ENCODE measurements around the gene GRK2. TPM values are rescaled to one million over a fixed set of nuclear protein-coding genes. Genes with fewer than 3 reads are reported as not detected.

The GRK2 gene
- total and polyA plus RNA-seq, 9 of the 15 experiments (the other 6 are each of a cell fraction or from before 2014, with no cell fraction given), result 0.24 to 95.8 (median 56.5) TPM

DNA sequence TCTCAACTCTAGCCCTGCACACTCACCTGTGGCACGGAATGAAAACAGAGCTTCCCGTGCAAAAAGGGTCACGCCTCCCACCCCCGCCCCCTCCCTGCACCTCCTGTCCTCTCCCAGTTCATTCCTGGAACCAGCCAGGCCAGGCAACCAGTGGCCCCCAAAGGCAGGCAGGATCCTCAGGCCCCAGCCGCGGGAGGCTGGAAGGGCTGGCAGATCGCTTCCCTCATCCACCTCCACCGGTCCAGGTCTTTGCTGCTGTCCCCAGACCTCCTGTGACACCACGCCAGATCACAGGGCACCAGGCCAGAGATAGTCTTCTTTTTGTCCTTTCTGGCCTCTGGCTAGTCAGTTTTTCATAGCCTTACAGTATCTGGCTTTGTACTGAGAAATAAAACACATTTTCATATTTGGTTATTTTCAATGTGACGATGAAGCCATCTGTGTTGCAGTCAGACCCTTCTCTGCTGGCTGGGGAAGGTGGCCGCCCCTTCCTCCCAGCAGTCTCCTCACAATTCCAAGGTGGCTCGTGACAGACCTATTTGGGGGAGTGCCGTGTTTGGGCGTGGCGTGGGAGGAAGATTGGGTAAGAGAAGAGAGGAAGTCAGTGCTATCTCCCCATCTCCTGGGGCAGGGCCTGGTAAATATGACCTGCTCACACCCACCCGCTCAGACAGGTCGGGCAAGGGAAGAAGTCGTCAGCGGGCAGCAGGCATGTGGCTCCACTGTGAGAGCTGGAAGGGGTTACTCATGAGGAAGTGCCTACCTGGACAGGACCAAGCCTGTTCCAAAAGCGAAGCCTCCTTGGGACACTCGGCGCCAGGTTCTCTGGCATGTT lies 46.1 kb downstream of the GRK2 start (continued):
- TF ChIP-seq, protein P1, sequence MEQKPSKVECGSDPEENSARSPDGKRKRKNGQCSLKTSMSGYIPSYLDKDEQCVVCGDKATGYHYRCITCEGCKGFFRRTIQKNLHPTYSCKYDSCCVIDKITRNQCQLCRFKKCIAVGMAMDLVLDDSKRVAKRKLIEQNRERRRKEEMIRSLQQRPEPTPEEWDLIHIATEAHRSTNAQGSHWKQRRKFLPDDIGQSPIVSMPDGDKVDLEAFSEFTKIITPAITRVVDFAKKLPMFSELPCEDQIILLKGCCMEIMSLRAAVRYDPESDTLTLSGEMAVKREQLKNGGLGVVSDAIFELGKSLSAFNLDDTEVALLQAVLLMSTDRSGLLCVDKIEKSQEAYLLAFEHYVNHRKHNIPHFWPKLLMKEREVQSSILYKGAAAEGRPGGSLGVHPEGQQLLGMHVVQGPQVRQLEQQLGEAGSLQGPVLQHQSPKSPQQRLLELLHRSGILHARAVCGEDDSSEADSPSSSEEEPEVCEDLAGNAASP (IDR thresholded peaks at IDR 0.05), result no peak
- TF ChIP-seq SMARCB1 (IDR thresholded peaks at IDR 0.05; ENCODE audit: insufficient read length, low read depth) (no peak), ZKSCAN3 (CRISPR knock-in tag; IDR thresholded peaks at IDR 0.05) (no peak), ARHGAP35 (IDR thresholded peaks at IDR 0.05; ENCODE audit: partially characterized antibody) (no peak), OTX1 (CRISPR knock-in tag; IDR thresholded peaks at IDR 0.05) (no peak), ZNF124 (CRISPR knock-in tag; IDR thresholded peaks at IDR 0.05) (no peak), ADNP (tag; IDR thresholded peaks at IDR 0.05) (no peak), ZNF282 (CRISPR knock-in tag; IDR thresholded peaks at IDR 0.05) (no peak), CHD2 (IDR thresholded peaks at IDR 0.05; ENCODE audit: low read depth, low read length) (no peak), ETV1 (tag; conservative IDR thresholded peaks at IDR 0.05; ENCODE audit: low read depth) (peak; percentile 90), EWSR1 (IDR thresholded peaks at IDR 0.05; ENCODE audit: borderline replicate concordance, low read depth, partially characterized antibody) (no peak), E2F6 (IDR thresholded peaks at IDR 0.05; ENCODE audit: borderline replicate concordance in 1 of 2, extremely low read depth in 1 of 2, insufficient read depth in 1 of 2, insufficient read length in 1 of 2, low read depth in 1 of 2, low read length in 1 of 2, poor library complexity in 1 of 2, severe bottlenecking in 1 of 2) (no peak), ERF (CRISPR knock-in tag; IDR thresholded peaks at IDR 0.05) (no peak), KLF1 (tag; IDR thresholded peaks at IDR 0.05) (peak; percentile 70; the same call in 1 of the 2 replicates), DACH1 (IDR thresholded peaks at IDR 0.05; ENCODE audit: partially characterized antibody) (no peak), POLR3A (IDR thresholded peaks at IDR 0.05; ENCODE audit: borderline replicate concordance, extremely low read depth, insufficient read depth, insufficient read length) (no peak), BRD9 (IDR thresholded peaks at IDR 0.05; ENCODE audit: low read depth, partially characterized antibody) (no peak), FUS (optimal IDR thresholded peaks at IDR 0.05; ENCODE audit: low read depth, low read length) (no peak), CCAR2 (IDR thresholded peaks at IDR 0.05; ENCODE audit: low read depth, low read length) (no peak), ARID1B (IDR thresholded peaks at IDR 0.05) (peak; percentile 86), NR2C2 (CRISPR knock-in tag; IDR thresholded peaks at IDR 0.05) (no peak), NR2C2 (tag; IDR thresholded peaks at IDR 0.05) (peak; percentile 75; the same call in 1 of the 2 replicates), ZBTB17 (CRISPR knock-in tag; IDR thresholded peaks at IDR 0.05) (peak; percentile 59; the same call in 1 of the 2 replicates), ZNF584 (CRISPR knock-in tag; IDR thresholded peaks at IDR 0.05; ENCODE audit: low read depth) (peak; percentile 53; the same call in 1 of the 2 replicates), SRSF3 (IDR thresholded peaks at IDR 0.05; ENCODE audit: insufficient read depth, low read length) (no peak)
- TF ChIP-seq, protein P2, sequence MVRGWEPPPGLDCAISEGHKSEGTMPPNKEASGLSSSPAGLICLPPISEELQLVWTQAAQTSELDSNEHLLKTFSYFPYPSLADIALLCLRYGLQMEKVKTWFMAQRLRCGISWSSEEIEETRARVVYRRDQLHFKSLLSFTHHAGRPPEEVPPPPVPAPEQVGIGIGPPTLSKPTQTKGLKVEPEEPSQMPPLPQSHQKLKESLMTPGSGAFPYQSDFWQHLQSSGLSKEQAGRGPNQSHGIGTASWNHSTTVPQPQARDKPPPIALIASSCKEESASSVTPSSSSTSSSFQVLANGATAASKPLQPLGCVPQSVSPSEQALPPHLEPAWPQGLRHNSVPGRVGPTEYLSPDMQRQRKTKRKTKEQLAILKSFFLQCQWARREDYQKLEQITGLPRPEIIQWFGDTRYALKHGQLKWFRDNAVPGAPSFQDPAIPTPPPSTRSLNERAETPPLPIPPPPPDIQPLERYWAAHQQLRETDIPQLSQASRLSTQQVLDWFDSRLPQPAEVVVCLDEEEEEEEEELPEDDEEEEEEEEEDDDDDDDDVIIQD (CRISPR knock-in tag; IDR thresholded peaks at IDR 0.05), result no peak

Measured in K562 (cell line).